PC-3 (cell line): ENCODE data around the gene QSER1. TPM values are rescaled to one million over a fixed set of nuclear protein-coding genes. Genes with fewer than 3 reads are reported as not detected.
"Not testable (repeated sequence)": the region's sequence is repeated elsewhere in the genome, so short reads cannot be mapped to it uniquely, and the experiment has no call there.

Source experiments
- ATAC-seq: fragments of 200-7000 bp; cut with Tn5 transposase; 2 replicates; pipeline ENCODE4 v1.9.1; 2020; ENCODE audit warnings: mild to moderate bottlenecking, moderate library complexity
- BruUV-seq: library from RNA; stranded (reverse); fragments of 400-500 nt; replicated peaks from 2 replicates; lab custom pipeline; 2021; lab: Mats Ljungman, UMichigan
- CTCF ChIA-PET: fragments of 300-600 bp; sonication (Branson Sonifier 250); formaldehyde crosslinking; loops from one replicate; lab custom pipeline; 2022; ENCODE audit warnings: antibody characterized with exemption; lab: Charles Lee
- POLR2A ChIA-PET: fragments of 300-600 bp; sonication (Branson Sonifier 250); formaldehyde crosslinking; loops from one replicate; lab custom pipeline; 2022; ENCODE audit warnings: antibody characterized with exemption; ENCODE audit not compliant: unreplicated experiment; lab: Charles Lee
- DNase-seq: peaks from one replicate; pipeline ENCODE4 v3.0.0-alpha.2; 2015
- H2AFZ ChIP-seq: fragments of 300-600 bp; sonication (generic); 2 replicates; pipeline ENCODE4 v1.6.0; 2016; ENCODE audit warnings: antibody characterized with exemption, low read length
- H3F3A ChIP-seq: fragments of 300-600 bp; sonication (generic); one replicate; pipeline ENCODE4 v1.6.0; 2017; ENCODE audit warnings: antibody characterized with exemption, low read length, control low read depth, mild to moderate bottlenecking; ENCODE audit not compliant: unreplicated experiment
- H3K27ac ChIP-seq: fragments of 300-600 bp; sonication (generic); 2 replicates; pipeline ENCODE4 v1.5.1; 2016; ENCODE audit warnings: mild to moderate bottlenecking, low read length
- H3K27me3 ChIP-seq: fragments of 300-600 bp; sonication (generic); 2 replicates; pipeline ENCODE4 v1.6.1; 2016; ENCODE audit warnings: low read length, mixed read lengths
- H3K36me3 ChIP-seq: fragments of 300-600 bp; sonication (generic); 2 replicates; pipeline ENCODE4 v1.6.1; 2016; ENCODE audit warnings: low read depth, mixed run types, low read length, mixed read lengths
- H3K4me1 ChIP-seq: fragments of 300-600 bp; sonication (generic); 2 replicates; pipeline ENCODE4 v1.5.1; 2016; ENCODE audit warnings: low read length; ENCODE audit not compliant: insufficient read depth
- H3K4me2 ChIP-seq: fragments of 300-600 bp; sonication (generic); 2 replicates; pipeline ENCODE4 v1.6.0; 2016; ENCODE audit warnings: low read length
- H3K4me3 ChIP-seq: fragments of 300-600 bp; sonication (generic); 2 replicates; pipeline ENCODE4 v1.5.1; 2016; ENCODE audit warnings: mild to moderate bottlenecking, low read length, mixed read lengths
- H3K79me2 ChIP-seq: fragments of 300-600 bp; sonication (generic); 2 replicates; pipeline ENCODE4 v1.6.1; 2017; ENCODE audit warnings: low read length, mixed read lengths
- H3K9ac ChIP-seq: fragments of 300-600 bp; sonication (generic); 2 replicates; pipeline ENCODE4 v1.6.0; 2016; ENCODE audit warnings: mild to moderate bottlenecking, low read length
- H3K9me2 ChIP-seq: fragments of 300-600 bp; sonication (generic); replicated peaks from 2 replicates; pipeline ENCODE4 v1.6.1; 2016; ENCODE audit warnings: mixed run types, low read length, mixed read lengths
- H3K9me3 ChIP-seq: fragments of 300-600 bp; sonication (generic); 2 replicates; pipeline ENCODE4 v1.6.1; 2016; ENCODE audit warnings: low read length, mixed read lengths
- H4K20me1 ChIP-seq: fragments of 300-600 bp; sonication (generic); 2 replicates; pipeline ENCODE4 v1.6.1; 2016; ENCODE audit warnings: low read length, mixed read lengths
- CTCF ChIP-seq: fragments of 300-600 bp; sonication (generic); conservative IDR thresholded peaks from 2 replicates; pipeline ENCODE4 v1.5.1; 2017; ENCODE audit warnings: antibody characterized with exemption, low read depth, mild to moderate bottlenecking, low read length
- EZH2 ChIP-seq: fragments of 300-600 bp; sonication (generic); IDR thresholded peaks from one replicate; pipeline ENCODE4 v1.6.1; 2017; ENCODE audit warnings: antibody characterized with exemption, mild to moderate bottlenecking, low read length; ENCODE audit not compliant: unreplicated experiment
- EZH2phosphoT487 ChIP-seq: fragments of 300-600 bp; sonication (generic); IDR thresholded peaks from 2 replicates; pipeline ENCODE4 v1.6.1; 2018; ENCODE audit warnings: mild to moderate bottlenecking, antibody characterized with exemption, low read length, borderline replicate concordance
- intact Hi-C: fragments of 100-400 bp; cut with micrococcal nuclease; formaldehyde crosslinking; loops from 2 replicates; pipeline ENCODE4 v1.9.0; 2023
- total RNA-seq: library from RNA; depleted of rRNA; stranded (reverse); fragments of >200 nt; gene quantifications from 2 replicates; pipeline ENCODE4 v1.2.3, GENCODE V29; 2014

Gene QSER1
- total RNA-seq, 1 experiment from 2014 or later, result 19.4 TPM

GRCh38 chr11:32937283-32937682 is 44.7 kb downstream of the QSER1 start:
- H4K20me1 ChIP-seq, ATAC-seq, H3K9me3 ChIP-seq, BruUV-seq, H3K27me3 ChIP-seq, H2AFZ ChIP-seq, H3F3A ChIP-seq, H3K4me1 ChIP-seq, DNase-seq, H3K4me3 ChIP-seq, H3K4me2 ChIP-seq, H3K27ac ChIP-seq, H3K9me2 ChIP-seq, POLR2A ChIA-PET, H3K9ac ChIP-seq, CTCF ChIA-PET: not testable (repeated sequence)
- Histone ChIP-seq H3K36me3 (peaks cover 48% of the 10 kb centered on the region), H3K79me2 (peaks cover 36% of the 10 kb centered on the region)
- intact Hi-C loops, result loop anchor here (10.0 kb wide), 1 partner anchor 132 kb away; no protein-coding TSS in a partner anchor

DNA sequence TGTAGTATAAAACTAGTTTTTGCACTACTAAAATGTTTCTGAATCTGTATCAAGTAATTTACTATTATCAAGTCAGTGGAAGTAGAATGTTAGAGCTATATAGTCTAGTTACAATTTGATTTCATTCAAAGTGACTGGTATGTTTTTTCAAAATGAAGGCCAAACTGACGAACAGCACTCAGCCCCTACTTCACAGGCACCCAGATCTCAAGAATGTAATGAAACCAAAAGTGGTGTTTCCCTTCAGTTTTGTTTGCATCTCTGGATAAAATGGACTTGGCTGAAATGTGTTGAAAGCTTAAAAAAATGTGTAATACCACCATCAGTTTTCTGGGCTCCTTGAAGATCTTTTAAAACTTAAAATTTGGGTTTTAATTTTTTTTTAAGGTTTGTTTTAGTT is 46.4 kb downstream of the QSER1 start:
- no peak overlapping the region for H2AFZ ChIP-seq
- no peaks in the 10 kb centered on the region for H3K9me3 ChIP-seq
- no peak overlapping the region for H3K4me3 ChIP-seq
- H3K27ac ChIP-seq, result no peak overlapping the region
- H3K36me3 ChIP-seq, result peaks cover 31% of the 10 kb centered on the region
- H3K27me3 ChIP-seq, result no peaks in the 10 kb centered on the region
- no peaks in the 10 kb centered on the region for H3K4me1 ChIP-seq
- H3K9ac ChIP-seq, result no peak overlapping the region
- H3K9me2 ChIP-seq, result no peaks in the 10 kb centered on the region
- TF ChIP-seq EZH2 (no peak), EZH2phosphoT487 (no peak), CTCF (no peak)
- no peaks in the 10 kb centered on the region for H3F3A ChIP-seq
- intact Hi-C loops, result loop anchor here (10.0 kb wide), 1 partner anchor 134 kb away; no protein-coding TSS in a partner anchor
- no peak overlapping the region for H3K4me2 ChIP-seq
- BruUV-seq, result no TSS peak
- ChIA-PET CTCF (no interaction called here), POLR2A (no interaction called here)
- ATAC-seq (no peak), DNase-seq (no peak)
- peaks cover 36% of the 10 kb centered on the region for H3K79me2 ChIP-seq
- no peaks in the 10 kb centered on the region for H4K20me1 ChIP-seq

DNA sequence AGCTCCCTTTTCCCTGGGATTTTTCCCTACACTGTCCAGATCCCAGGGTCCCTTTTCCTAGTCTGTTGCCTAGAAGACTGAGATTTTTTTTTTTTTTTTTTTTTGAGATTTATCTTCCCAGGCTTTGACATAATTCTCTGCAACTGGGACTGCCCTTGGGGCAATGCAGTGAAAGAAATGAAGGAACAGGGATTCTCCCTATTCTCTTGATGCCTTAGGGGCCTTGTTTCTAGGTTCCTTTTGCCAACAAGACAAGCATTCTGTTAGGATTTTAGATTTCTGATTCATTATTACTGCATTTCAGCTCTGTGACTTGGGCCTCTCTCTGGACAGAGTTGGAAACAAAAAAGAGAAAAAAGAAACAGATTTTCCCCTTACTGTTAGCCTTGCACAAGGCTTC is 47.3 kb downstream of the QSER1 start:
- no peak for ATAC-seq
- no peak overlapping the region for H3K4me3 ChIP-seq
- no peak overlapping the region for H3K4me2 ChIP-seq
- POLR2A ChIA-PET, result no interaction called here
- H3K9ac ChIP-seq, result no peak overlapping the region
- no peak overlapping the region for H3K27ac ChIP-seq
- peaks cover 36% of the 10 kb centered on the region for H3K79me2 ChIP-seq
- no peaks in the 10 kb centered on the region for H3K9me2 ChIP-seq
- peaks cover 24% of the 10 kb centered on the region for H3K36me3 ChIP-seq
- H2AFZ ChIP-seq, result no peak overlapping the region
- no peaks in the 10 kb centered on the region for H3F3A ChIP-seq
- no TSS peak for BruUV-seq
- CTCF ChIA-PET, result no interaction called here
- H3K27me3 ChIP-seq, result no peaks in the 10 kb centered on the region
- no peak for TF ChIP-seq EZH2phosphoT487
- TF ChIP-seq CTCF, result no peak
- no peak for TF ChIP-seq EZH2
- intact Hi-C loops, result loop anchor here (10.0 kb wide), 1 partner anchor 135 kb away; no protein-coding TSS in a partner anchor
- DNase-seq, result no peak
- H4K20me1 ChIP-seq, result no peaks in the 10 kb centered on the region
- H3K4me1 ChIP-seq, result no peaks in the 10 kb centered on the region
- H3K9me3 ChIP-seq, result no peaks in the 10 kb centered on the region
